ENCODE measurements around the gene ADAMTS17.

ADAMTS17 gene

DNA sequence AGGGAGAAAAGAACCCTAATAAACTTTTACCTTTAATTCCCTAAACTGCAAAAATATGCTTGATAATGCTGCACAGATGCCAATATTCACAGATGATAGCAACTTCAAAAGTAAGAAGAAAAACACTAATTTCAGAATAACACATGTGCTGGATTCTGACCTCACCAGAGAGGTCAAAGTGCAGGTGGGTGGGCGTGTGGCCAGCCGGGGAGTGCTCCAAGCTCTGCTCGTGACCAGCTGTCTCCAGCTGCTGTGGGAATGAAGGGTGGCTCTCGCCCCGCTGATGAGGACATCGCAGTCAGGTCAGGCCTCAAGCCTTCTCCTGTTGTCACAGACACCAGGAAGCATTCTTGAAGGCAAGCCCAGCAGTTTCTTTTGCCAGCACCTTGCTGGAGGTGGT, 57.1 kb downstream of the ADAMTS17 start:
- H3K4me3 ChIP-seq (ENCODE audit: low read depth, low read length), result no peak overlapping the region
- TF ChIP-seq, protein P1, sequence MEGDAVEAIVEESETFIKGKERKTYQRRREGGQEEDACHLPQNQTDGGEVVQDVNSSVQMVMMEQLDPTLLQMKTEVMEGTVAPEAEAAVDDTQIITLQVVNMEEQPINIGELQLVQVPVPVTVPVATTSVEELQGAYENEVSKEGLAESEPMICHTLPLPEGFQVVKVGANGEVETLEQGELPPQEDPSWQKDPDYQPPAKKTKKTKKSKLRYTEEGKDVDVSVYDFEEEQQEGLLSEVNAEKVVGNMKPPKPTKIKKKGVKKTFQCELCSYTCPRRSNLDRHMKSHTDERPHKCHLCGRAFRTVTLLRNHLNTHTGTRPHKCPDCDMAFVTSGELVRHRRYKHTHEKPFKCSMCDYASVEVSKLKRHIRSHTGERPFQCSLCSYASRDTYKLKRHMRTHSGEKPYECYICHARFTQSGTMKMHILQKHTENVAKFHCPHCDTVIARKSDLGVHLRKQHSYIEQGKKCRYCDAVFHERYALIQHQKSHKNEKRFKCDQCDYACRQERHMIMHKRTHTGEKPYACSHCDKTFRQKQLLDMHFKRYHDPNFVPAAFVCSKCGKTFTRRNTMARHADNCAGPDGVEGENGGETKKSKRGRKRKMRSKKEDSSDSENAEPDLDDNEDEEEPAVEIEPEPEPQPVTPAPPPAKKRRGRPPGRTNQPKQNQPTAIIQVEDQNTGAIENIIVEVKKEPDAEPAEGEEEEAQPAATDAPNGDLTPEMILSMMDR (IDR thresholded peaks at IDR 0.05; ENCODE audit: borderline replicate concordance, insufficient read depth, low read depth, low read length), result no peak

DNA sequence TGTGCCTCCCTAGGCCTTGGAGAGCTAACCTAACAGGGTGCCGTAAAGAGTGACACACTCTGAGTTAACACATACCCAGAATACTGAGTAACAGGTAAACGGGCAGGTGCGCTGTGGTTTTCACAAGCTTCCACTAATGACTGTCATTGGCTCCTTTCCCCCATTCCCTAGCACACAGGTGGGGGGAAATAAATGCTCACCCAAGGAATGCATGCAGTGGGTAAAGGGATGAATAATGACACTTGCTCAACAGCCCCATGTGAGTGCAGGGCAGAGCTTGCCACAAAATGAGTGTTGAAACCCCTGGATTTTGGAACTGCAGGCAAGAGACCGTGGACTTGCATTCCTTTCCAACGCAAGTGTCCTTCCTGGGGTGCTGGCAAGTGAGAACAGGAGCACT, 57.6 kb downstream of the ADAMTS17 start:
- no peak overlapping the region for H3K4me3 ChIP-seq (ENCODE audit: low read depth, low read length)
- TF ChIP-seq, protein P1 (IDR thresholded peaks at IDR 0.05; ENCODE audit: borderline replicate concordance, insufficient read depth, low read depth, low read length), result no peak

DNA sequence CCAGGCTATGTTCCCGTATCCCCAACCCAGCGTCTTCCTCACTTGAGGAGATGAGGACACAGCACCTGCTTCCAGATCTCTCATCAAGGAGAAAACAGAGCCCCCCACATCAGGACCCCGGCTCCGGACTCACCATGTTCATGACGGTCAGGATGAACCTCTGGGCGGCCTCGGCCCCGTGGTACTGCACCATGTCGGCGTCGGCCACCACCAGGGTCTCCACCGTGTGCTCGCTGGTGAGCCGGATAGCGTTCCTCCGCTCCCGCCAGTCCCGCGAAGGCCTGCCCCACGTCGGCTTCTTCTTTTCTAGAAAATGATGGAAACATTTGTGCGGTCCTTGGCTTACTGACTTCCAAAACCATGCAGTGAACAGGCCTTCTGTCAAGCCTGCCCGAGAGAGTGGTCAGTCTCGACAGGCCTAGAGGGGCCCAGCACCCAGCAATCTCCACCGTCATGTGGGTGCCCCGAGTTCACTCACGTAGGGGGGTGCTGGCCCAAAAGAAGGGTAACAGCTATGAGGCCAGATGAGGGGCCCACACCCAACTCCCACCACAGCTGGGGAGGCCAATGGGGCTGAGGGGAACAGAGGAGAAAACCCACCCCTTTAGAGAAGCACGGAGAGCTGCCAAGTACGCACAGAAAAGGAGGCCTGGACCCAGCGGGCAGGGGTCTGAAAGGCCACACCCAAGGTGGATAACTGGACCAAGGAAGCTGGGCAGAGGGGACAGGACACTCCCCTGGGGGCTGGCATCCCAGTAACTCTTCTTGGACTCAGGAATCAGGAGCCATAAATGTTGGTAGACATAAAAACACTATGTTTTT, 60.5 kb downstream of the ADAMTS17 start:
- no peak overlapping the region for H3K4me3 ChIP-seq (ENCODE audit: low read depth, low read length)
- TF ChIP-seq, protein P1 (IDR thresholded peaks at IDR 0.05; ENCODE audit: borderline replicate concordance, insufficient read depth, low read depth, low read length), result no peak

DNA sequence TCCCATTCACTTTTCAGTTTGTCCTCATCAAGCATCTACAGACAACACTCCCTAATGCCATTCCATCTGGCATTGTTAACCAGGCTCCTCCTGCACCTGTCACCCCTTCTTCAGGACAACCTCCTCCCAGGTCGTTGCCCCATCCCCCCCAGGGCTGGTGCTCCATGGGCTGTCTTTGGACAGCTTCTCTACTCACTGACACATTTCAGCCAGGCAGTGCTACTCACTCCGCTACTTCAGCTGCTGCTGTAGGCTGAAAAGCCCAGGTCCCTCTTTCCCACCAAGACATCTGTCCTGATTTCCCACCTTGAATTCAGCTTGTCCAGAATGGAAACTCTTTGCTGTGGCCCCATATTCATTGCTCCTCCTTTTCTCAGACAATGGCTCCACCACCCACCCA, 61.9 kb downstream of the ADAMTS17 start:
- TF ChIP-seq, protein P1 (IDR thresholded peaks at IDR 0.05; ENCODE audit: borderline replicate concordance, insufficient read depth, low read depth, low read length), result no peak
- no peak overlapping the region for H3K4me3 ChIP-seq (ENCODE audit: low read depth, low read length)

DNA sequence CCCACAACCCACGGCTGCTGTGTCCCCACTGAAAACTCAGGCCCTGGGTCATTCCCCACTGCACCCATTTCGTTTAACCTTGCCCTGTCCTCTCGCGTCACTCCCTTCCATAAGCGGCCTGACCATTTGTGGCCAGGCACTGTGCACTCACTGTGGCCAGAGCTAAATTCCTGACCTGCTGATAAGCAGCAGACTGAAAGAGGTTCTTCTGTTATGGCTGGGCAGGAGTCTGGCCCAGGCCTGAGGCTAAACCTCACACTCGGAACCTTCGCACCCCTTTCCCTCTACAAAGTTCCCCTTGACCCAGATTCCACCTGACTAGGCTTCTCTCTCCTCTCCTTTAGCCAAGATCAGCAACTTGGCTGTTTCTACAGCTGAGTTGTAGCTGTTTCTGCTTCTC, 62.3 kb downstream of the ADAMTS17 start:
- TF ChIP-seq, protein P1 (IDR thresholded peaks at IDR 0.05; ENCODE audit: borderline replicate concordance, insufficient read depth, low read depth, low read length), result no peak
- no peak overlapping the region for H3K4me3 ChIP-seq (ENCODE audit: low read depth, low read length)

DNA sequence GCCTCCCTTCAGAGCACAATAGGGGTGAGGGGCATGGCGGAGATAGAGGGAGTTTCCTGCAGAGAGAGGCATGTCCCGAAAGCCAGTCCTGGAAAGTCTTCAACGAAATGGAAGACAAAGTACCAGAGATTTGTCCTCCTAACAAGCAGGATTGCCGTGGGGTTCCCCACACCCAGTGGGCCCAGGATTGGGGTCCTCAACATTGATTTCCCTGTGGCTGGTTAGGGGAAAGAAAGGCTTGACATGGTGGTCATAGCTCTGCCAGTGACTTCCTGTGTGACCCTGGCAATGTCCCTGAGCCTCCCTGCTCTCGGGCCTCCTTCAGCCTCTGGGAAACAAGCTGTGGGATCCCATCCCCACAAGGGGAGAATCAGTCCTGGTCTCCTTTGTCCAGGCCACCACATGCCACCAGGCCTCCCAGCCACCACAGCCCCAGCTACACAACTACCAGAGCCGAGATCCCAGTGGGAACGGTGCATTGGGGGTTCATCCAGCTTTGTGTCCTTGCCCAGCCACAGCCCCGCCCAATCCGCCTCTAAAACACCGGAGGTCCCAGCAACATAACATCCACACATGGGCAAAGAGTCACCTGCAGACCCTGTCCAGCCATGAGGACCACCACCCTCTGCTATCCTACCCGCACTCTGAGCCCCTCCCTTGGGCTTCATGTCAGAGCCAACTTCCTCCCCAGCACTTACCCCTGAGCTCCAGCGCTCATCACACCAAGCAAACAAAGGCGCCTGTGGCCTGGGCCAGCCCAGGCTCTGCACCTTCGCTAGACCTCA, 63.0 kb downstream of the ADAMTS17 start:
- TF ChIP-seq, protein P1 (IDR thresholded peaks at IDR 0.05; ENCODE audit: borderline replicate concordance, insufficient read depth, low read depth, low read length), result no peak
- H3K4me3 ChIP-seq (ENCODE audit: low read depth, low read length), result no peak overlapping the region

All from GM12875 (cell line).